CD14-positive monocyte (primary cell): ENCODE results near the gene CAMK1. TPM values are rescaled to one million over a fixed set of nuclear protein-coding genes. Genes with fewer than 3 reads are reported as not detected.

Source experiments
- DNase-seq, 3 donors: peaks; one replicate each; pipeline ENCODE4 v3.0.0-alpha.2; 2011 to 2022
- H2AFZ ChIP-seq: 2 replicates; pipeline ENCODE4 v1.6.0; 2012; ENCODE audit warnings: mild to moderate bottlenecking, low read depth, low read length, inconsistent platforms; ENCODE audit not compliant: insufficient read depth, poor library complexity, severe bottlenecking
- H3K27ac ChIP-seq, 2 donors: 1 replicate in 1 of 2; 2 replicates in 1 of 2; pipeline ENCODE4 v1.5.1; 2012 to 2013; ENCODE audit warnings: low read length in 2 of 2, control low read depth in 1 of 2, inconsistent platforms in 1 of 2, low read depth in 1 of 2, mild to moderate bottlenecking in 1 of 2
- H3K27me3 ChIP-seq, 2 donors: one replicate each; pipeline versions ENCODE4 v1.6.0 to v1.6.1; 2011 to 2013; ENCODE audit warnings: low read length in 2 of 2; ENCODE audit not compliant: control insufficient read depth in 2 of 2, insufficient read depth in 2 of 2
- H3K36me3 ChIP-seq, 2 donors: replicated peaks in 1 of 2; 1 replicate in 1 of 2; 2 replicates in 1 of 2; pipeline versions ENCODE4 v1.5.1 to v1.6.1; 2012 to 2013; ENCODE audit warnings: low read length in 2 of 2, control low read depth in 1 of 2, inconsistent platforms in 1 of 2, mild to moderate bottlenecking in 1 of 2; ENCODE audit not compliant: insufficient read depth in 2 of 2, control insufficient read depth in 1 of 2
- H3K4me1 ChIP-seq, 2 donors: 1 replicate in 1 of 2; 2 replicates in 1 of 2; pipeline versions ENCODE4 v1.5.1 to v1.6.1; 2012 to 2013; ENCODE audit warnings: low read length in 2 of 2, control low read depth in 1 of 2, inconsistent platforms in 1 of 2, mild to moderate bottlenecking in 1 of 2, moderate library complexity in 1 of 2; ENCODE audit not compliant: insufficient read depth in 2 of 2, control insufficient read depth in 1 of 2
- H3K4me2 ChIP-seq: replicated peaks from 2 replicates; pipeline ENCODE3; 2012; ENCODE audit warnings: low read length, moderate library complexity, mild to moderate bottlenecking; ENCODE audit not compliant: poor library complexity, severe bottlenecking; ENCODE audit errors: extremely low read depth
- H3K4me3 ChIP-seq, 3 experiments: fragments of 200-600 bp in 1 of 3; sonication (generic) in 1 of 3; replicated peaks in 1 of 3; 1 replicate in 2 of 3; 2 replicates in 1 of 3; pipeline ENCODE4 v1.5.1; 2011 to 2013; ENCODE audit warnings: low read length in 3 of 3, mild to moderate bottlenecking in 3 of 3, control low read depth in 2 of 3, low read depth in 2 of 3, inconsistent platforms in 1 of 3, moderate library complexity in 1 of 3
- H3K79me2 ChIP-seq: 2 replicates; pipeline ENCODE4 v1.6.0; 2012; ENCODE audit warnings: mild to moderate bottlenecking, control low read depth, inconsistent platforms, low read length, moderate library complexity; ENCODE audit not compliant: insufficient read depth
- H3K9ac ChIP-seq: 2 replicates; pipeline ENCODE4 v1.6.0; 2017; ENCODE audit warnings: low read length, mild to moderate bottlenecking; ENCODE audit not compliant: insufficient read depth, poor library complexity, severe bottlenecking
- H3K9me3 ChIP-seq, 2 donors: replicated peaks in 1 of 2; 1 replicate in 1 of 2; 2 replicates in 1 of 2; pipeline versions ENCODE4 v1.5.1 to v1.6.1; 2012 to 2013; ENCODE audit warnings: low read length in 2 of 2, control low read depth in 1 of 2; ENCODE audit not compliant: control insufficient read depth in 1 of 2, insufficient read depth in 1 of 2
- H4K20me1 ChIP-seq: 2 replicates; pipeline ENCODE4 v1.6.0; 2012; ENCODE audit warnings: mild to moderate bottlenecking, low read length, control low read depth, moderate library complexity; ENCODE audit not compliant: insufficient read depth
- H3K27ac Mint-ChIP-seq, 7 donors: one replicate each; pipeline ENCODE4 v1.8.0; 2020; ENCODE audit warnings: mild to moderate bottlenecking in 7 of 7, mixed read lengths in 7 of 7, moderate library complexity in 6 of 7, inconsistent platforms in 2 of 7
- H3K27me3 Mint-ChIP-seq, 3 donors: one replicate each; pipeline ENCODE4 v1.8.0; 2021 to 2022; ENCODE audit warnings: low read depth in 3 of 3, mild to moderate bottlenecking in 3 of 3, mixed read lengths in 3 of 3, moderate library complexity in 3 of 3, inconsistent platforms in 1 of 3
- H3K36me3 Mint-ChIP-seq, 2 donors: one replicate each; pipeline ENCODE4 v1.8.0; 2020; ENCODE audit warnings: mixed read lengths in 2 of 2, inconsistent platforms in 1 of 2, mild to moderate bottlenecking in 1 of 2
- H3K4me1 Mint-ChIP-seq: one replicate; pipeline ENCODE4 v1.8.0; 2020; ENCODE audit warnings: mild to moderate bottlenecking, mixed read lengths
- H3K4me3 Mint-ChIP-seq, 2 donors: one replicate each; pipeline ENCODE4 v1.8.0; 2020; ENCODE audit warnings: mild to moderate bottlenecking in 2 of 2, mixed read lengths in 2 of 2, moderate library complexity in 1 of 2
- H3K9me3 Mint-ChIP-seq, 7 donors: one replicate each; pipeline ENCODE4 v1.8.0; 2020 to 2022; ENCODE audit warnings: mixed read lengths in 7 of 7, mild to moderate bottlenecking in 6 of 7, moderate library complexity in 6 of 7, inconsistent platforms in 2 of 7
- WGBS: methylation state at CpG from one replicate; pipeline ENCODE4 v1.1.5; 2013; ENCODE audit warnings: missing lambda C conversion rate; ENCODE audit not compliant: insufficient coverage; 5-methylcytosine and 5-hydroxymethylcytosine counted together
- intact Hi-C, 2 donors: fragments of 100-400 bp; cut with micrococcal nuclease; formaldehyde crosslinking; loops; one replicate each; pipeline versions ENCODE4 v1.15.0 to v1.15.1; 2023
- polyA plus RNA-seq, 3 donors: library from polyadenylated mRNA; depleted of rRNA in 1 of 3; unstranded in 2 of 3; stranded (reverse) in 1 of 3; fragments of 300-500 nt in 2 of 3; fragments of >200 nt in 1 of 3; fragmentation: Illumina TruSeq in 2 of 3; gene quantifications; 1 replicate in 2 of 3; 2 replicates in 1 of 3; pipeline ENCODE4 v1.2.3, GENCODE V29; 2012 to 2021
- TF ChIP-seq, protein P1 (sequence below): fragments of 200-600 bp; IDR thresholded peaks from one replicate; pipeline ENCODE4 v1.8.0; 2022; ENCODE audit warnings: antibody characterized with exemption, mild to moderate bottlenecking

The CAMK1 gene
- polyA plus RNA-seq, 3 donors, result 106 to 137 (median 118) TPM

- intact Hi-C loops, result no loop called here
- H2AFZ ChIP-seq, result no peak overlapping the region
- 100% methylated on average over 2 of the region's 12 CpGs for WGBS
- H3K4me2 ChIP-seq, result no peak overlapping the region
- H4K20me1 ChIP-seq, result peaks cover 58% of the 10 kb centered on the region
- Mint-ChIP-seq H3K27me3 (peaks cover 0 to 3% (median 0%) of the 10 kb centered on the region in 3 donors), H3K36me3 (peaks cover 61 to 70% of the 10 kb centered on the region in 2 donors), H3K4me1 (peaks cover 29% of the 10 kb centered on the region), H3K27ac (peak overlapping the region in 3 of 7 donors; percentile 7 to 41 (median 26)), H3K9me3 (peaks cover 0 to 2% (median 0%) of the 10 kb centered on the region in 7 donors), H3K4me3 (no peak overlapping the region)
- no peaks in the 10 kb centered on the region for H3K9me3 ChIP-seq
- no peaks in the 10 kb centered on the region for H3K27me3 ChIP-seq
- H3K27ac ChIP-seq, result no peak overlapping the region
- TF ChIP-seq, protein P1, sequence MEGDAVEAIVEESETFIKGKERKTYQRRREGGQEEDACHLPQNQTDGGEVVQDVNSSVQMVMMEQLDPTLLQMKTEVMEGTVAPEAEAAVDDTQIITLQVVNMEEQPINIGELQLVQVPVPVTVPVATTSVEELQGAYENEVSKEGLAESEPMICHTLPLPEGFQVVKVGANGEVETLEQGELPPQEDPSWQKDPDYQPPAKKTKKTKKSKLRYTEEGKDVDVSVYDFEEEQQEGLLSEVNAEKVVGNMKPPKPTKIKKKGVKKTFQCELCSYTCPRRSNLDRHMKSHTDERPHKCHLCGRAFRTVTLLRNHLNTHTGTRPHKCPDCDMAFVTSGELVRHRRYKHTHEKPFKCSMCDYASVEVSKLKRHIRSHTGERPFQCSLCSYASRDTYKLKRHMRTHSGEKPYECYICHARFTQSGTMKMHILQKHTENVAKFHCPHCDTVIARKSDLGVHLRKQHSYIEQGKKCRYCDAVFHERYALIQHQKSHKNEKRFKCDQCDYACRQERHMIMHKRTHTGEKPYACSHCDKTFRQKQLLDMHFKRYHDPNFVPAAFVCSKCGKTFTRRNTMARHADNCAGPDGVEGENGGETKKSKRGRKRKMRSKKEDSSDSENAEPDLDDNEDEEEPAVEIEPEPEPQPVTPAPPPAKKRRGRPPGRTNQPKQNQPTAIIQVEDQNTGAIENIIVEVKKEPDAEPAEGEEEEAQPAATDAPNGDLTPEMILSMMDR, result no peak
- no peak overlapping the region for H3K9ac ChIP-seq
- no peak for DNase-seq
- peaks cover 28% of the 10 kb centered on the region for H3K79me2 ChIP-seq
- no peak overlapping the region for H3K4me3 ChIP-seq
- peaks cover 16 to 20% of the 10 kb centered on the region in 2 donors for H3K4me1 ChIP-seq
- H3K36me3 ChIP-seq, result peaks cover 62 to 68% of the 10 kb centered on the region in 2 donors
These were observed 36.4 kb upstream of the CAMK1 start for GRCh38 chr3:9806137-9806536.

- H2AFZ ChIP-seq, result no peak overlapping the region
- no peak overlapping the region for H3K27ac ChIP-seq
- H4K20me1 ChIP-seq, result peaks cover 70% of the 10 kb centered on the region
- H3K4me3 Mint-ChIP-seq, result no peak overlapping the region
- H3K36me3 Mint-ChIP-seq, result peaks cover 68 to 76% of the 10 kb centered on the region in 2 donors
- no peak for DNase-seq
- H3K9me3 ChIP-seq, result no peaks in the 10 kb centered on the region
- H3K27me3 ChIP-seq, result no peaks in the 10 kb centered on the region
- no peak overlapping the region for H3K4me3 ChIP-seq
- TF ChIP-seq, protein P1, result no peak
- H3K4me1 Mint-ChIP-seq, result peaks cover 20% of the 10 kb centered on the region
- H3K36me3 ChIP-seq, result peaks cover 72 to 79% of the 10 kb centered on the region in 2 donors
- intact Hi-C loops, result no loop called here
- no peaks in the 10 kb centered on the region for H3K9me3 Mint-ChIP-seq
- H3K4me1 ChIP-seq, result peaks cover 8 to 10% of the 10 kb centered on the region in 2 donors
- H3K27me3 Mint-ChIP-seq, result no peaks in the 10 kb centered on the region
- peaks cover 35% of the 10 kb centered on the region for H3K79me2 ChIP-seq
- no peak overlapping the region for H3K9ac ChIP-seq
- 100% methylated on average over 1 of the region's 5 CpGs for WGBS
- H3K27ac Mint-ChIP-seq, result peak overlapping the region in 1 of 7 donors; percentile 32
- no peak overlapping the region for H3K4me2 ChIP-seq
These were observed 35.2 kb upstream of the CAMK1 start for GRCh38 chr3:9804996-9805395.
